Muscle of leg (tissue), 11 donors: Measurements from ENCODE around the gene KLF5. TPM values are rescaled to one million over a fixed set of nuclear protein-coding genes. Genes with fewer than 3 reads are reported as not detected.
"Not testable (repeated sequence)": the region's sequence is repeated elsewhere in the genome, so short reads cannot be mapped to it uniquely, and the experiment has no call there.

Experiments
- DNase-seq: peaks from one replicate; pipeline ENCODE4 v3.0.0; 2013
- H3K27ac ChIP-seq: one replicate; pipeline ENCODE4 v1.5.1; 2013; ENCODE audit warnings: mild to moderate bottlenecking, low read length, control low read depth
- H3K27me3 ChIP-seq: one replicate; pipeline ENCODE4 v1.6.1; 2013; ENCODE audit warnings: low read length; ENCODE audit not compliant: control insufficient read depth, insufficient read depth
- H3K36me3 ChIP-seq: one replicate; pipeline ENCODE4 v1.6.1; 2013; ENCODE audit warnings: low read length; ENCODE audit not compliant: control insufficient read depth, insufficient read depth
- H3K4me1 ChIP-seq: one replicate; pipeline ENCODE4 v1.6.1; 2013; ENCODE audit warnings: low read length; ENCODE audit not compliant: control insufficient read depth, insufficient read depth
- H3K4me3 ChIP-seq: one replicate; pipeline ENCODE4 v1.5.1; 2013; ENCODE audit warnings: low read length, control low read depth
- H3K9me3 ChIP-seq: replicated peaks from 2 replicates; pipeline ENCODE4 v1.6.1; 2013; ENCODE audit warnings: low read depth, low read length; ENCODE audit not compliant: control insufficient read depth
- WGBS: methylation state at CpG from one replicate; pipeline ENCODE4 v1.1.5; 2013; ENCODE audit warnings: missing lambda C conversion rate; ENCODE audit not compliant: insufficient coverage; 5-methylcytosine and 5-hydroxymethylcytosine counted together
- polyA plus RNA-seq, 8 donors: library from polyadenylated mRNA; unstranded; fragments of 120-200 nt; gene quantifications; one replicate each; pipeline versions ENCODE4 v1.2.1 to v1.2.3, GENCODE V29; 2013; ENCODE audit warnings: inconsistent platforms in 1 of 8, low replicate concordance in 1 of 8; ENCODE audit not compliant: insufficient read length in 8 of 8, insufficient read depth in 1 of 8
- total RNA-seq: library from RNA; stranded (reverse); fragments of 120-200 nt; gene quantifications from one replicate; pipeline ENCODE4 v1.2.4, GENCODE V29; 2013

The KLF5 gene
- total and polyA plus RNA-seq, 9 donors, result 13.6 to 42.9 (median 32.7) TPM

- H3K4me1 ChIP-seq, result no peaks in the 10 kb centered on the region
- H3K36me3 ChIP-seq, result no peaks in the 10 kb centered on the region
- 67% methylated on average over 1 of the region's 2 CpGs for WGBS
- H3K27me3 ChIP-seq, result no peaks in the 10 kb centered on the region
- no peak overlapping the region for H3K27ac ChIP-seq
- no peak overlapping the region for H3K4me3 ChIP-seq
- no peaks in the 10 kb centered on the region for H3K9me3 ChIP-seq
- no peak for DNase-seq
These were observed 19.4 kb upstream of the KLF5 start for GRCh38 chr13:73039201-73040108.

GRCh38 chr13:73040484-73040883, 18.3 kb upstream of the KLF5 start:
- Histone ChIP-seq H3K27ac (no peak overlapping the region), H3K27me3 (no peaks in the 10 kb centered on the region), H3K9me3 (no peaks in the 10 kb centered on the region), H3K4me1 (no peaks in the 10 kb centered on the region), H3K4me3 (no peak overlapping the region), H3K36me3 (no peaks in the 10 kb centered on the region)
- no CpG with 5 or more reads among the region's 3 CpGs for WGBS
- no peak for DNase-seq

GRCh38 chr13:73040968-73041596, 17.7 kb upstream of the KLF5 start:
- 95% methylated on average over 4 of the region's 7 CpGs for WGBS
- H3K9me3 ChIP-seq, result no peaks in the 10 kb centered on the region
- H3K4me1 ChIP-seq, result no peaks in the 10 kb centered on the region
- no peak overlapping the region for H3K4me3 ChIP-seq
- no peaks in the 10 kb centered on the region for H3K27me3 ChIP-seq
- no peak for DNase-seq
- H3K27ac ChIP-seq, result no peak overlapping the region
- H3K36me3 ChIP-seq, result no peaks in the 10 kb centered on the region

GRCh38 chr13:73045031-73045430, 13.8 kb upstream of the KLF5 start:
- Histone ChIP-seq H3K36me3 (no peaks in the 10 kb centered on the region), H3K4me1 (no peaks in the 10 kb centered on the region), H3K27me3 (no peaks in the 10 kb centered on the region), H3K27ac (no peak overlapping the region), H3K9me3 (no peaks in the 10 kb centered on the region), H3K4me3 (no peak overlapping the region)
- no peak for DNase-seq
- WGBS, result 93% methylated on average over 4 of the region's 6 CpGs

DNA sequence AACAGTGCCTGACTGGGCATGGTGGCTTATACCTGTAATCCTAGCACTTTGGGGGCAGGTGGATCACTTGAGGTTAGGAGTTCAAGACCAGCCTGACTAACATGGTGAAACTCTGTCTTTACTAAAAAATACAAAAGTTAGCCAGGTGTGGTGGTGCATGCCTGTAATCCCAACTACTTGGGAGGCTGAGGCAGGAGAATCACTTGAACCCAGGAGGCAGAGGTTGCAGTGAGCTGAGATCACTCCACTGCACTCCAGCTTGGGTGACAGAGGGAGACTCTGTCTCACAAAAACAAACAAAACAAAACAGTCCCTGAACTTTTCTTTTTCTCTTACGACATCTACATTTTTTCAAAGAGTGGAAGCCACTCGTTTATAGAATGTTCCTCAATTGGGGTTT, 10.2 kb upstream of the KLF5 start:
- no CpG with 5 or more reads among the region's 2 CpGs for WGBS
- not testable (repeated sequence) for H3K4me3 ChIP-seq, DNase-seq, H3K4me1 ChIP-seq, H3K27me3 ChIP-seq, H3K27ac ChIP-seq, H3K36me3 ChIP-seq, H3K9me3 ChIP-seq

- WGBS, result 42% methylated on average over 2 of the region's 5 CpGs
- H3K27ac ChIP-seq, result no peak overlapping the region
These were observed 4.1 kb upstream of the KLF5 start for GRCh38 chr13:73054712-73055111.

GRCh38 chr13:73055813-73056564, 2.8 kb upstream of the KLF5 start:
- H3K36me3 ChIP-seq, result no peaks in the 10 kb centered on the region
- H3K27ac ChIP-seq, result no peak overlapping the region
- no peak for DNase-seq
- no peak overlapping the region for H3K4me3 ChIP-seq
- 64% methylated on average over 6 of the region's 8 CpGs for WGBS
- H3K27me3 ChIP-seq, result peaks cover 10% of the 10 kb centered on the region
- H3K9me3 ChIP-seq, result no peaks in the 10 kb centered on the region
- H3K4me1 ChIP-seq, result no peaks in the 10 kb centered on the region

More at GRCh38 chr13:73054712-73055111, 4.1 kb upstream of the KLF5 start:
- no peak overlapping the region for H3K4me3 ChIP-seq
- no peak for DNase-seq
- no peaks in the 10 kb centered on the region for H3K36me3 ChIP-seq
- H3K4me1 ChIP-seq, result no peaks in the 10 kb centered on the region
- no peaks in the 10 kb centered on the region for H3K9me3 ChIP-seq
- H3K27me3 ChIP-seq, result peaks cover 3% of the 10 kb centered on the region

GRCh38 chr13:73056565-73056962, 2.2 kb upstream of the KLF5 start:
- H3K4me3 ChIP-seq, result no peak overlapping the region
- H3K27ac ChIP-seq, result no peak overlapping the region
- DNase-seq, result no peak
- no peaks in the 10 kb centered on the region for H3K4me1 ChIP-seq
- no peaks in the 10 kb centered on the region for H3K36me3 ChIP-seq
- WGBS, result no CpG with 5 or more reads among the region's 4 CpGs
- no peaks in the 10 kb centered on the region for H3K9me3 ChIP-seq
- peaks cover 10% of the 10 kb centered on the region for H3K27me3 ChIP-seq

DNA sequence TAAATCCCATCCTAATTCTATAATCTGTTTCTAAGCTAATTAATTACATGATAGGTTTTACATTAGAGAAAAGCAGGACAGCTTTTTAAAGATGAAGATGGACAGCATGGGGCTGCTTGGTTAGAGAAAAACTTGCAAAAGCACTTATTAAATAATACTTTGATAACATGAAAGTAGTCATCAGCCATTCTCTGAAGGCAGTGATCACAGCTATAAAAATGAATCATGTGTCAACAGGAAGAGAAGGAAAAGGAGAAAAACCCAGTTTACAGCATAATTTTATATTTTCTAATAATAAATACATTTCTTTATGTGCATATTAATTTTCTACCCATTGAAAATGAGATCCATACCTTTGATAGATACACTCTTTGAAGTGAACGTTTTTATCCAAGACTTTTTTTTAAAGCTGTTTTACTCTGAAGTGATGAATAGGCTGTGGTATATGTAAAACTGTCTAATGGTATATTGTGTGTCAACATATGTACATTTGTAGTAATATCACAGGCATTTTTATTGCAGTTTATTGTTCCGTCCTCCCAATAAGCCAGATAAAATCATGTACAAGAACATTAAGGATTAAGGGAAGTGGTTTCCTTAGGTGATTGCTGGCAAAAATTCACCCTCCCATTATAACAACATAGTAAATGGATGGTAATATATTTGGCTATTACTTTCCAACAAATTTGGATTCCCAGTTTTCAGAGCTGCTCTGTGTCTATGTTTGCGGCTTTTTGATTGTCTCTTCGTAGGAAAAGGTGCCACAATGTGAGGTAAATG, 1.3 kb upstream of the KLF5 start:
- no peaks in the 10 kb centered on the region for H3K4me1 ChIP-seq
- H3K36me3 ChIP-seq, result peaks cover 5% of the 10 kb centered on the region
- peaks cover 10% of the 10 kb centered on the region for H3K27me3 ChIP-seq
- no peak for DNase-seq
- no CpG with 5 or more reads among the region's 4 CpGs for WGBS
- no peak overlapping the region for H3K4me3 ChIP-seq
- H3K9me3 ChIP-seq, result no peaks in the 10 kb centered on the region
- H3K27ac ChIP-seq, result peak overlapping the region; percentile 39

DNA sequence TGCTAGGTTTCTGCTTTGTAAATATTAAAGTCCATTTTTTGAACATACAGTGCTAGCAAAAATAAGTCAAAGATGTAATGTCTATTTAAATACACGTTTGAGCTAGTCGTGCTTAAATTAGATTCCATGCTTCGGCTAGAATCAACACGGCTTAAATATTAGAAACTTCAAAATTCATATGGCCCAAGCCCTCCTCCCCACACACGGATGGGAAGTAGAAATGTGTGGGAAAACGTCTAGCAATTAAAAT, 816 bp upstream of the KLF5 start:
- Histone ChIP-seq H3K4me3 (peak overlapping the region; percentile 71), H3K9me3 (no peaks in the 10 kb centered on the region), H3K36me3 (peaks cover 7% of the 10 kb centered on the region), H3K27me3 (peaks cover 10% of the 10 kb centered on the region), H3K27ac (peak overlapping the region; percentile 39), H3K4me1 (no peaks in the 10 kb centered on the region)
- no CpG with 5 or more reads among the region's 6 CpGs for WGBS
- DNase-seq, result no peak
